NCI-H1417 treated with DMSO at 0.1 percent for 48 hours (cell line): ENCODE results near the gene SKAP1.

ENCODE experiments used
- DNase-seq: peaks from one replicate; lab custom pipeline; 2025; lab: John Stamatoyannopoulos, UW

SKAP1 gene

GRCh38 chr17:48173191-48173984, 256.6 kb downstream of the SKAP1 start:
- DNase-seq: no peak

GRCh38 chr17:48169926-48170325, 260.1 kb downstream of the SKAP1 start:
- no peak for DNase-seq

- DNase-seq: no peak
Measured at GRCh38 chr17:48163809-48164208, 266.2 kb downstream of the SKAP1 start.

GRCh38 chr17:48162946-48163506, 267.0 kb downstream of the SKAP1 start:
- DNase-seq: no peak

- DNase-seq: no peak
Measured at GRCh38 chr17:48162306-48162934, 267.6 kb downstream of the SKAP1 start.

GRCh38 chr17:48161127-48161905, 268.7 kb downstream of the SKAP1 start:
- DNase-seq: no peak

GRCh38 chr17:48160177-48161081, 269.6 kb downstream of the SKAP1 start:
- DNase-seq: peak; percentile 94

GRCh38 chr17:48159232-48159631, 270.8 kb downstream of the SKAP1 start:
- no peak for DNase-seq

- DNase-seq: no peak
Measured at GRCh38 chr17:48155889-48156611, 274.0 kb downstream of the SKAP1 start.

- DNase-seq: peak; percentile 59
Measured at GRCh38 chr17:48153691-48154358, 276.2 kb downstream of the SKAP1 start.

- DNase-seq: no peak
Measured at GRCh38 chr17:48152289-48152688, 277.7 kb downstream of the SKAP1 start.

GRCh38 chr17:48151220-48151619, 278.8 kb downstream of the SKAP1 start:
- no peak for DNase-seq

- no peak for DNase-seq
Measured at GRCh38 chr17:48150597-48151001, 279.4 kb downstream of the SKAP1 start.

GRCh38 chr17:48149787-48150463, 280.1 kb downstream of the SKAP1 start:
- no peak for DNase-seq

GRCh38 chr17:48148854-48149786, 280.9 kb downstream of the SKAP1 start:
- peak; percentile 80 for DNase-seq

- no peak for DNase-seq
Measured at GRCh38 chr17:48148029-48148770, 281.8 kb downstream of the SKAP1 start.

- DNase-seq: no peak
Measured at GRCh38 chr17:48144976-48145798, 284.8 kb downstream of the SKAP1 start.
